ENCODE measurements around the gene CD99. TPM values are rescaled to one million over a fixed set of nuclear protein-coding genes. Genes with fewer than 3 reads are reported as not detected.

Gene CD99
- total and polyA plus RNA-seq, 9 donors = 149 to 678 (median 283) TPM

DNA sequence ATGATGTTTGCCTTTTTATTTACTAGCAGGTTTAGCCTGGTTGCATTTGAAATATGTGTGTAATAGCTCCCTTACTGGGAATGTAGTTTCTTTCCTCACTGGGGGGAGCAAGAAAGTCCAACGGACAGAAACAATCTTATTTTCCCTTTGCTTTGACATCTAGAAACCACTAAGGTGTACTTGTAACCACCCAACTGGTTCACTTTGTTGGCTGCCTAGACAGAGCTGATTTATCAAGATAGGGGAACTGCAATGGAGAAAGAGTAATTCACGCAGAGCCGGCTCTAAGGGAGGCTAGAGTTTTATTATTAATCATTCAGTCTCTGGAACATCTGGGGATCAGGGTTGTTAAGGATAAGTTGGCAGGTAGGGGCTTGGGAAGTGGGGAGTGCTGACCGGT lies 91.1 kb downstream of the CD99 start:
- Histone ChIP-seq H3K27me3 (no peaks in the 10 kb centered on the region), H3K4me1 (ENCODE audit: insufficient read depth) (no peaks in the 10 kb centered on the region), H3K27ac (no peak overlapping the region), H3K4me3 (no peak overlapping the region), H3K9me3 (no peaks in the 10 kb centered on the region), H3K36me3 (no peaks in the 10 kb centered on the region)
- TF ChIP-seq POLR2A (IDR thresholded peaks at IDR 0.05) (no peak), EP300 (IDR thresholded peaks at IDR 0.05) (no peak)
- TF ChIP-seq, protein P1, sequence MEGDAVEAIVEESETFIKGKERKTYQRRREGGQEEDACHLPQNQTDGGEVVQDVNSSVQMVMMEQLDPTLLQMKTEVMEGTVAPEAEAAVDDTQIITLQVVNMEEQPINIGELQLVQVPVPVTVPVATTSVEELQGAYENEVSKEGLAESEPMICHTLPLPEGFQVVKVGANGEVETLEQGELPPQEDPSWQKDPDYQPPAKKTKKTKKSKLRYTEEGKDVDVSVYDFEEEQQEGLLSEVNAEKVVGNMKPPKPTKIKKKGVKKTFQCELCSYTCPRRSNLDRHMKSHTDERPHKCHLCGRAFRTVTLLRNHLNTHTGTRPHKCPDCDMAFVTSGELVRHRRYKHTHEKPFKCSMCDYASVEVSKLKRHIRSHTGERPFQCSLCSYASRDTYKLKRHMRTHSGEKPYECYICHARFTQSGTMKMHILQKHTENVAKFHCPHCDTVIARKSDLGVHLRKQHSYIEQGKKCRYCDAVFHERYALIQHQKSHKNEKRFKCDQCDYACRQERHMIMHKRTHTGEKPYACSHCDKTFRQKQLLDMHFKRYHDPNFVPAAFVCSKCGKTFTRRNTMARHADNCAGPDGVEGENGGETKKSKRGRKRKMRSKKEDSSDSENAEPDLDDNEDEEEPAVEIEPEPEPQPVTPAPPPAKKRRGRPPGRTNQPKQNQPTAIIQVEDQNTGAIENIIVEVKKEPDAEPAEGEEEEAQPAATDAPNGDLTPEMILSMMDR (IDR thresholded peaks at IDR 0.05) = no peak
- intact Hi-C loops (cut with DNase I) = no loop called here
- 47 to 55% (median 48%) methylated on average over 4 of the region's 4 CpGs for WGBS, 3 donors
- no peak for DNase-seq

DNA sequence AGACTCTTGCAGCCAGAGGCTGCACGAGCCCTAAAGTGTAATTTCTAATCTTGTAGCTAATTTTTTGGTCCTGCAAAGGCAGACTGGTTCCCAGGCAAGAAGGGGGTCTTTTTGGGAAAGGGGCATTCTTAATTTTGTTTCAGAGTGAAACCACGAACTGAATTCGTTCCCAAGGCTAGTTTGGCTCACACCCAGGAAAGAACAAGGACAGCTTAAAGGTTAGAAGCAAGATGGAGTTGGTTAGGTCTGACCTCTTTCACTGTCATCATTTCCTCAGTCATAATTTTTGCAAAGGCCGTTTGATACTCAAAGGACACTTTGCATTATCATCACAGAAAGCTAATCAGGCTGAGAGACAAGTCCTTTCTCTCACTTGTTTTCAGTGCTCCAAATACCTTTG lies 91.7 kb downstream of the CD99 start:
- TF ChIP-seq EP300 (IDR thresholded peaks at IDR 0.05) = no peak
- TF ChIP-seq, protein P1 (IDR thresholded peaks at IDR 0.05) = no peak
- no peak for TF ChIP-seq POLR2A (IDR thresholded peaks at IDR 0.05)
- Histone ChIP-seq H3K36me3 (no peaks in the 10 kb centered on the region), H3K9me3 (no peaks in the 10 kb centered on the region), H3K27me3 (no peaks in the 10 kb centered on the region), H3K4me3 (no peak overlapping the region), H3K4me1 (ENCODE audit: insufficient read depth) (no peaks in the 10 kb centered on the region), H3K27ac (no peak overlapping the region)
- 45 to 49% (median 49%) methylated on average over 4 of the region's 4 CpGs for WGBS, 3 donors
- DNase-seq = no peak
- intact Hi-C loops (cut with DNase I) = no loop called here

DNA sequence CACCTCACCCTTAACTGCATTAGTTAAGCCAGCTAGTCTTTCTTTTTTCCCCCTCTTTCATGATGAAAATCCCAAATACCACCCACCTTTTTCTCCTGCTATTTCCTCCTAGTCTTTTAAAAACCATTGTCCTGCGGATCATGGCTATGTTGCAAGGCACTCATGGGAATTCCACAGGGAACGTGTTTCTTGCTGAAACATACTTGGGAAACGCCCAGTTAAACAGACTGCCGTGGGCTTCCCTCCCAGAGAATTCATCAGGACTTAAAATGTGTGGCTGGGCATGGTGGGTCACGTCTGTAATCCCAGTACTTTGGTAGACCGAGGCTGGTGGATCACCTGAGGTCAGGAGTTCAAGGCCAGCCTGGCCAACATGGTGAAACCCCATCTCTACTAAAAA lies 92.9 kb downstream of the CD99 start:
- no peaks in the 10 kb centered on the region for H3K9me3 ChIP-seq
- no peaks in the 10 kb centered on the region for H3K27me3 ChIP-seq
- 67 to 76% (median 69%) methylated on average over 6 of the region's 6 CpGs for WGBS, 3 donors
- intact Hi-C loops (cut with DNase I) = no loop called here
- H3K4me1 ChIP-seq (ENCODE audit: insufficient read depth) = no peaks in the 10 kb centered on the region
- TF ChIP-seq EP300 (IDR thresholded peaks at IDR 0.05) (no peak), POLR2A (IDR thresholded peaks at IDR 0.05) (no peak)
- TF ChIP-seq, protein P1 (IDR thresholded peaks at IDR 0.05) = no peak
- H3K36me3 ChIP-seq = no peaks in the 10 kb centered on the region
- no peak overlapping the region for H3K27ac ChIP-seq
- DNase-seq = no peak
- no peak overlapping the region for H3K4me3 ChIP-seq

DNA sequence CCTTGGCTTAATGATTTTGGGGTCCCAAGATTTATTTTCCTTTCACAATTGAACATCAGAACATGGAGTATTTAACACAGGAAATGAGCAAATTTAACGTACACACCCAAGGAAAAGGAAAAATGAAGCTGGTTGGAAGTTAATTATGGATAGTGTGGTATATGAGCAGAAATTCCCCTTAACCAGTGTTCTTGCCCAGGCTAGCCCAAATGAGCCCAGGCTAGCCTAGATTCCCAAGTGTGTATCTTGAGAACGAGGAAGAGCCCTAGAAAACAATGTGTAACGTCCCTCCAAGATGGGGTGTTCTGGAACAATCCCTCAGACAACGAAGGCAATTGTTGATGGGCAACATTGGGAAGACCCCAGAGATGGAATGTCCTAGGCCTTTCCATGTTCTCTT lies 94.4 kb downstream of the CD99 start:
- H3K36me3 ChIP-seq = no peaks in the 10 kb centered on the region
- no peak overlapping the region for H3K27ac ChIP-seq
- H3K9me3 ChIP-seq = no peaks in the 10 kb centered on the region
- no peaks in the 10 kb centered on the region for H3K4me1 ChIP-seq (ENCODE audit: insufficient read depth)
- TF ChIP-seq, protein P1 (IDR thresholded peaks at IDR 0.05) = no peak
- TF ChIP-seq POLR2A (IDR thresholded peaks at IDR 0.05) (no peak), EP300 (IDR thresholded peaks at IDR 0.05) (no peak)
- no peaks in the 10 kb centered on the region for H3K27me3 ChIP-seq
- whole genome bisulfite sequencing, 3 donors = 74 to 81% (median 81%) methylated on average over 4 of the region's 4 CpGs
- intact Hi-C loops (cut with DNase I) = no loop called here
- no peak overlapping the region for H3K4me3 ChIP-seq
- DNase-seq = no peak

DNA sequence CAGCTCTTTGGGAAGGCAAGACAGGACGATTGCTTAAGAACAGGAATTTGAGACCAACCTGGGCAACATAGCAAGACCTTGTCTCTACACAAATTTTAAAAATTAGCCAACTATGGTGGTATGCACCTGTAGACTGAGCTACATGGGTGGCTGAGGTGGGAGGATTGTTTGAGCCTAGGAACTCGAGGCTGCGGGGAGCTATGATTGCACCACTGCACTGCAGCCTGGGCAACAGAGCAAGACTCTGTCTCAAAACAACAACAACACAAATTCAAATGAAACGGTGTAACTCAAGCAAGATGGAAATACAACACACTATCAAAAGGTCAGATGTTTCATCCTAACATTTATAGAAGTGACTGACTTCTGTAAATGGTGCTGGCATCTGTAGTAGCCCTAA lies 97.9 kb downstream of the CD99 start:
- Histone ChIP-seq H3K4me1 (ENCODE audit: insufficient read depth) (no peaks in the 10 kb centered on the region), H3K27me3 (no peaks in the 10 kb centered on the region), H3K9me3 (no peaks in the 10 kb centered on the region), H3K4me3 (no peak overlapping the region), H3K27ac (no peak overlapping the region), H3K36me3 (no peaks in the 10 kb centered on the region)
- no peak for DNase-seq
- TF ChIP-seq EP300 (IDR thresholded peaks at IDR 0.05) (no peak), POLR2A (IDR thresholded peaks at IDR 0.05) (no peak)
- TF ChIP-seq, protein P1 (IDR thresholded peaks at IDR 0.05) = no peak
- intact Hi-C loops (cut with DNase I) = no loop called here
- WGBS, 3 donors = 71 to 76% (median 73%) methylated on average over 4 of the region's 4 CpGs
